Forelimb muscle (tissue), 1 donor: ENCODE measurements around the gene GLRX5. TPM values are rescaled to one million over a fixed set of nuclear protein-coding genes. Genes with fewer than 3 reads are reported as not detected.
"Not testable (repeated sequence)": the region's sequence is repeated elsewhere in the genome, so short reads cannot be mapped to it uniquely, and the experiment has no call there.

ENCODE experiments used
- DNase-seq: peaks from one replicate; pipeline ENCODE4 v3.0.0-alpha.2; 2013; ENCODE audit warnings: low read depth
- polyA plus RNA-seq: library from polyadenylated mRNA; unstranded; fragments of 120-200 nt; gene quantifications from one replicate; pipeline ENCODE4 v1.2.1, GENCODE V29; 2013; ENCODE audit not compliant: insufficient read length

GLRX5 gene
- polyA plus RNA-seq, 1 donor, result 48.6 TPM

- no peak for DNase-seq
Observed at GRCh38 chr14:95498622-95499353, 36.1 kb upstream of the GLRX5 start.

GRCh38 chr14:95499354-95499750 is 35.5 kb upstream of the GLRX5 start:
- no peak for DNase-seq

- no peak for DNase-seq
Observed at GRCh38 chr14:95500201-95500681, 34.6 kb upstream of the GLRX5 start.

- no peak for DNase-seq
Observed at GRCh38 chr14:95500772-95501401, 34.0 kb upstream of the GLRX5 start.

GRCh38 chr14:95502381-95502950 is 32.4 kb upstream of the GLRX5 start:
- DNase-seq, result no peak

- no peak for DNase-seq
Observed at GRCh38 chr14:95503365-95504134, 31.3 kb upstream of the GLRX5 start.

- DNase-seq, result no peak
Observed at GRCh38 chr14:95504135-95505029, 30.5 kb upstream of the GLRX5 start.

- no peak for DNase-seq
Observed at GRCh38 chr14:95505030-95505589, 29.7 kb upstream of the GLRX5 start.

GRCh38 chr14:95507174-95507573 is 27.7 kb upstream of the GLRX5 start:
- DNase-seq, result no peak

- no peak for DNase-seq
Observed at GRCh38 chr14:95507701-95508103, 27.1 kb upstream of the GLRX5 start.

GRCh38 chr14:95508377-95508776 is 26.5 kb upstream of the GLRX5 start:
- no peak for DNase-seq

- DNase-seq, result no peak
Observed at GRCh38 chr14:95509495-95509894, 25.4 kb upstream of the GLRX5 start.

- not testable (repeated sequence) for DNase-seq
Observed at GRCh38 chr14:95510344-95510743, 24.5 kb upstream of the GLRX5 start.

- DNase-seq, result no peak
Observed at GRCh38 chr14:95510804-95511203, 24.0 kb upstream of the GLRX5 start.

- no peak for DNase-seq
Observed at GRCh38 chr14:95511687-95512086, 23.2 kb upstream of the GLRX5 start.

- DNase-seq, result no peak
Observed at GRCh38 chr14:95513291-95513690, 21.6 kb upstream of the GLRX5 start.

- DNase-seq, result no peak
Observed at GRCh38 chr14:95514131-95515079, 20.4 kb upstream of the GLRX5 start.

GRCh38 chr14:95515080-95515489 is 19.8 kb upstream of the GLRX5 start:
- no peak for DNase-seq
